ENCODE measurements around the gene SERAC1. TPM values are rescaled to one million over a fixed set of nuclear protein-coding genes. Genes with fewer than 3 reads are reported as not detected.
A peak's percentile ranks its signal among the peaks of the same experiment; 100 is the strongest.

The SERAC1 gene
- total and polyA plus RNA-seq, 4 experiments from 2014 or later: 1.7 to 5.5 (median 4.0) TPM

GRCh38 chr6:158110986-158111385, 57.1 kb downstream of the SERAC1 start:
- Histone ChIP-seq H3K36me3 (ENCODE audit: insufficient read depth, low read length) (no peaks in the 10 kb centered on the region), H3K27me3 (ENCODE audit: insufficient read depth, low read length) (no peaks in the 10 kb centered on the region), H3K27ac (ENCODE audit: low read depth, low read length) (no peak overlapping the region), H3K9me3 (ENCODE audit: control insufficient read depth in 1 of 2, low read length in 2 of 2) (no peaks in the 10 kb centered on the region), H3K4me1 (ENCODE audit: insufficient read depth, low read length) (no peaks in the 10 kb centered on the region), H3K4me3 (ENCODE audit: low read length in 2 of 2) (no peak overlapping the region)
- Mint-ChIP-seq H3K36me3 (peaks cover 22 to 37% of the 10 kb centered on the region in 2 donors), H3K27ac (peak overlapping the region in 1 of 7 donors; percentile 7), H3K4me3 (no peak overlapping the region), H3K9me3 (no peaks in the 10 kb centered on the region), H3K4me1 (no peaks in the 10 kb centered on the region), H3K27me3 (no peaks in the 10 kb centered on the region)
- no peak for DNase-seq
- ChIA-PET POLR2A (ENCODE audit: partially characterized antibody) (no interaction called here), CTCF (ENCODE audit: partially characterized antibody) (interaction anchor here (0.9 to 1.6 kb wide), 2 partner anchors 39 to 110 kb away, joined by 3 to 4 read pairs; no protein-coding TSS in a partner anchor)
- intact Hi-C loops (cut with micrococcal nuclease): no loop called here

GRCh38 chr6:158109748-158110147, 58.3 kb downstream of the SERAC1 start:
- Histone ChIP-seq H3K9me3 (ENCODE audit: control insufficient read depth in 1 of 2, low read length in 2 of 2) (no peaks in the 10 kb centered on the region), H3K27ac (ENCODE audit: low read depth, low read length) (no peak overlapping the region), H3K4me3 (ENCODE audit: low read length in 2 of 2) (no peak overlapping the region), H3K36me3 (ENCODE audit: insufficient read depth, low read length) (no peaks in the 10 kb centered on the region), H3K4me1 (ENCODE audit: insufficient read depth, low read length) (no peaks in the 10 kb centered on the region), H3K27me3 (ENCODE audit: insufficient read depth, low read length) (no peaks in the 10 kb centered on the region)
- Mint-ChIP-seq H3K9me3 (no peaks in the 10 kb centered on the region), H3K27me3 (no peaks in the 10 kb centered on the region), H3K36me3 (peaks cover 19 to 27% of the 10 kb centered on the region in 2 donors), H3K4me3 (no peak overlapping the region), H3K27ac (peak overlapping the region in 2 of 7 donors; percentile 3 to 25), H3K4me1 (no peaks in the 10 kb centered on the region)
- CTCF ChIA-PET (ENCODE audit: partially characterized antibody): interaction anchor here (1.6 kb wide), 1 partner anchor 23 kb away, joined by 3 read pairs; no protein-coding TSS in a partner anchor
- POLR2A ChIA-PET (ENCODE audit: partially characterized antibody): no interaction called here
- intact Hi-C loops (cut with micrococcal nuclease): no loop called here
- DNase-seq: no peak

- Histone ChIP-seq H3K27ac (ENCODE audit: low read depth, low read length) (no peak overlapping the region), H3K9me3 (ENCODE audit: control insufficient read depth in 1 of 2, low read length in 2 of 2) (no peaks in the 10 kb centered on the region), H3K4me1 (ENCODE audit: insufficient read depth, low read length) (no peaks in the 10 kb centered on the region), H3K36me3 (ENCODE audit: insufficient read depth, low read length) (no peaks in the 10 kb centered on the region), H3K27me3 (ENCODE audit: insufficient read depth, low read length) (no peaks in the 10 kb centered on the region), H3K4me3 (ENCODE audit: low read length in 2 of 2) (no peak overlapping the region)
- no peak overlapping the region for H3K27ac Mint-ChIP-seq
- no peaks in the 10 kb centered on the region for H3K27me3 Mint-ChIP-seq
- peaks cover 7 to 13% of the 10 kb centered on the region in 2 donors for H3K36me3 Mint-ChIP-seq
- H3K4me3 Mint-ChIP-seq: no peak overlapping the region
- ChIA-PET CTCF (ENCODE audit: partially characterized antibody) (no interaction called here), POLR2A (ENCODE audit: partially characterized antibody) (no interaction called here)
- no peak for DNase-seq
- intact Hi-C loops (cut with micrococcal nuclease): no loop called here
- H3K9me3 Mint-ChIP-seq: no peaks in the 10 kb centered on the region
- H3K4me1 Mint-ChIP-seq: no peaks in the 10 kb centered on the region
These were observed 63.4 kb downstream of the SERAC1 start for GRCh38 chr6:158104696-158105095.

- Mint-ChIP-seq H3K27me3 (no peaks in the 10 kb centered on the region), H3K27ac (no peak overlapping the region), H3K9me3 (no peaks in the 10 kb centered on the region)
These were observed 64.8 kb downstream of the SERAC1 start for GRCh38 chr6:158103228-158103627.

GRCh38 chr6:158095671-158096070, 72.4 kb downstream of the SERAC1 start:
- no peaks in the 10 kb centered on the region for H3K9me3 Mint-ChIP-seq
- H3K36me3 Mint-ChIP-seq: peaks cover 58 to 66% of the 10 kb centered on the region in 2 donors
- no peaks in the 10 kb centered on the region for H3K27me3 Mint-ChIP-seq
- no peak for DNase-seq
- Histone ChIP-seq H3K9me3 (ENCODE audit: control insufficient read depth in 1 of 2, low read length in 2 of 2) (no peaks in the 10 kb centered on the region), H3K27ac (ENCODE audit: low read depth, low read length) (no peak overlapping the region), H3K4me1 (ENCODE audit: insufficient read depth, low read length) (no peaks in the 10 kb centered on the region), H3K4me3 (ENCODE audit: low read length in 2 of 2) (no peak overlapping the region), H3K36me3 (ENCODE audit: insufficient read depth, low read length) (peaks cover 31% of the 10 kb centered on the region), H3K27me3 (ENCODE audit: insufficient read depth, low read length) (no peaks in the 10 kb centered on the region)
- ChIA-PET POLR2A (ENCODE audit: partially characterized antibody) (no interaction called here), CTCF (ENCODE audit: partially characterized antibody) (no interaction called here)
- no peak overlapping the region for H3K4me3 Mint-ChIP-seq
- no peaks in the 10 kb centered on the region for H3K4me1 Mint-ChIP-seq
- intact Hi-C loops (cut with micrococcal nuclease): no loop called here
- H3K27ac Mint-ChIP-seq: no peak overlapping the region

More at GRCh38 chr6:158103228-158103627, 64.8 kb downstream of the SERAC1 start:
- H3K27ac ChIP-seq (ENCODE audit: low read depth, low read length): no peak overlapping the region
- ChIA-PET POLR2A (ENCODE audit: partially characterized antibody) (no interaction called here), CTCF (ENCODE audit: partially characterized antibody) (no interaction called here)
- intact Hi-C loops (cut with micrococcal nuclease): no loop called here
- no peaks in the 10 kb centered on the region for H3K9me3 ChIP-seq (ENCODE audit: control insufficient read depth in 1 of 2, low read length in 2 of 2)
- H3K27me3 ChIP-seq (ENCODE audit: insufficient read depth, low read length): no peaks in the 10 kb centered on the region
- DNase-seq: no peak
- H3K4me1 ChIP-seq (ENCODE audit: insufficient read depth, low read length): no peaks in the 10 kb centered on the region
- Mint-ChIP-seq H3K36me3 (peaks cover 9 to 16% of the 10 kb centered on the region in 2 donors), H3K4me1 (no peaks in the 10 kb centered on the region), H3K4me3 (no peak overlapping the region)
- H3K4me3 ChIP-seq (ENCODE audit: low read length in 2 of 2): no peak overlapping the region
- no peaks in the 10 kb centered on the region for H3K36me3 ChIP-seq (ENCODE audit: insufficient read depth, low read length)

GRCh38 chr6:158095031-158095430, 73.0 kb downstream of the SERAC1 start:
- no peak overlapping the region for H3K27ac Mint-ChIP-seq
- no peaks in the 10 kb centered on the region for H3K4me1 Mint-ChIP-seq
- DNase-seq: no peak
- intact Hi-C loops (cut with micrococcal nuclease): no loop called here
- Histone ChIP-seq H3K36me3 (ENCODE audit: insufficient read depth, low read length) (peaks cover 31% of the 10 kb centered on the region), H3K9me3 (ENCODE audit: control insufficient read depth in 1 of 2, low read length in 2 of 2) (no peaks in the 10 kb centered on the region), H3K4me3 (ENCODE audit: low read length in 2 of 2) (no peak overlapping the region), H3K27ac (ENCODE audit: low read depth, low read length) (no peak overlapping the region), H3K27me3 (ENCODE audit: insufficient read depth, low read length) (no peaks in the 10 kb centered on the region), H3K4me1 (ENCODE audit: insufficient read depth, low read length) (no peaks in the 10 kb centered on the region)
- no peaks in the 10 kb centered on the region for H3K9me3 Mint-ChIP-seq
- no peak overlapping the region for H3K4me3 Mint-ChIP-seq
- no peaks in the 10 kb centered on the region for H3K27me3 Mint-ChIP-seq
- ChIA-PET CTCF (ENCODE audit: partially characterized antibody) (interaction anchor here (0.9 kb wide), 1 partner anchor 13 kb away, joined by 3 read pairs; no protein-coding TSS in a partner anchor), POLR2A (ENCODE audit: partially characterized antibody) (no interaction called here)
- peaks cover 60 to 72% of the 10 kb centered on the region in 2 donors for H3K36me3 Mint-ChIP-seq

- Histone ChIP-seq H3K4me1 (ENCODE audit: insufficient read depth, low read length) (no peaks in the 10 kb centered on the region), H3K27me3 (ENCODE audit: insufficient read depth, low read length) (no peaks in the 10 kb centered on the region), H3K9me3 (ENCODE audit: control insufficient read depth in 1 of 2, low read length in 2 of 2) (no peaks in the 10 kb centered on the region), H3K4me3 (ENCODE audit: low read length in 2 of 2) (no peak overlapping the region), H3K27ac (ENCODE audit: low read depth, low read length) (no peak overlapping the region), H3K36me3 (ENCODE audit: insufficient read depth, low read length) (peaks cover 39% of the 10 kb centered on the region)
- Mint-ChIP-seq H3K4me1 (no peaks in the 10 kb centered on the region), H3K9me3 (no peaks in the 10 kb centered on the region), H3K27ac (no peak overlapping the region), H3K27me3 (no peaks in the 10 kb centered on the region), H3K4me3 (no peak overlapping the region), H3K36me3 (peaks cover 66 to 82% of the 10 kb centered on the region in 2 donors)
- intact Hi-C loops (cut with micrococcal nuclease): no loop called here
- ChIA-PET CTCF (ENCODE audit: partially characterized antibody) (interaction anchor here (1.0 kb wide), 1 partner anchor 20 kb away, joined by 3 read pairs; no protein-coding TSS in a partner anchor), POLR2A (ENCODE audit: partially characterized antibody) (no interaction called here)
- DNase-seq: no peak
These were observed 75.3 kb downstream of the SERAC1 start for GRCh38 chr6:158092806-158093205.
